Common myeloid progenitor, CD34-positive (primary cell): Measurements from ENCODE around the gene MGAT5B.

ENCODE experiments used
- CTCF ChIA-PET: fragments of 350-600 bp; sonication (Branson Sonifier 250); formaldehyde crosslinking; loops from one replicate; lab custom pipeline; 2021; ENCODE audit warnings: antibody characterized with exemption; lab: Charles Lee
- POLR2A ChIA-PET: fragments of 350-600 bp; sonication (Branson Sonifier 250); formaldehyde crosslinking; loops from one replicate; lab custom pipeline; 2021; ENCODE audit warnings: antibody characterized with exemption; lab: Charles Lee
- DNase-seq, 3 donors: peaks; one replicate each; pipeline versions ENCODE4 v3.0.0 to v3.0.0-alpha.2; 2013
- H3K27ac ChIP-seq, 2 experiments: 1 replicate in 1 of 2; 2 replicates in 1 of 2; pipeline ENCODE4 v1.7.0; 2013; ENCODE audit warnings: inconsistent platforms in 2 of 2, low read length in 2 of 2, mild to moderate bottlenecking in 2 of 2, low read depth in 1 of 2, moderate library complexity in 1 of 2; ENCODE audit not compliant: severe bottlenecking in 2 of 2, insufficient read depth in 1 of 2, poor library complexity in 1 of 2
- H3K27me3 ChIP-seq, 5 experiments: replicated peaks in 2 of 5; 1 replicate in 3 of 5; 2 replicates in 2 of 5; pipeline versions ENCODE4 v1.6.1 to v1.7.0; 2013; ENCODE audit warnings: low read length in 4 of 5, mild to moderate bottlenecking in 2 of 5, moderate library complexity in 2 of 5, inconsistent platforms in 1 of 5; ENCODE audit not compliant: insufficient read depth in 5 of 5, control insufficient read depth in 4 of 5
- H3K36me3 ChIP-seq, 4 experiments: 1 replicate in 2 of 4; 2 replicates in 2 of 4; pipeline versions ENCODE4 v1.6.1 to v1.7.0; 2013; ENCODE audit warnings: low read length in 3 of 4, control low read depth in 1 of 4, mild to moderate bottlenecking in 1 of 4; ENCODE audit not compliant: control insufficient read depth in 4 of 4, insufficient read depth in 4 of 4
- H3K4me1 ChIP-seq, 4 experiments: 1 replicate in 3 of 4; 2 replicates in 1 of 4; pipeline versions ENCODE4 v1.6.1 to v1.7.1; 2013; ENCODE audit warnings: low read length in 3 of 4, mild to moderate bottlenecking in 3 of 4, control low read depth in 1 of 4, inconsistent platforms in 1 of 4, moderate library complexity in 1 of 4; ENCODE audit not compliant: control insufficient read depth in 4 of 4, insufficient read depth in 4 of 4; ENCODE audit errors: control extremely low read depth in 1 of 4
- H3K4me3 ChIP-seq, 7 experiments: 1 replicate in 4 of 7; 2 replicates in 3 of 7; pipeline versions ENCODE4 v1.5.1 to v1.7.0; 2013; ENCODE audit warnings: mild to moderate bottlenecking in 7 of 7, low read length in 6 of 7, moderate library complexity in 6 of 7, inconsistent platforms in 2 of 7, low read depth in 2 of 7, control low read depth in 1 of 7; ENCODE audit not compliant: insufficient read depth in 4 of 7, control insufficient read depth in 1 of 7; ENCODE audit errors: extremely low read depth in 1 of 7
- H3K9me3 ChIP-seq, 5 experiments: 1 replicate in 4 of 5; 2 replicates in 1 of 5; pipeline versions ENCODE4 v1.6.1 to v1.7.1; 2013; ENCODE audit warnings: low read length in 4 of 5, mild to moderate bottlenecking in 2 of 5, inconsistent platforms in 1 of 5, low read depth in 1 of 5, moderate library complexity in 1 of 5; ENCODE audit not compliant: control insufficient read depth in 4 of 5, insufficient read depth in 2 of 5; ENCODE audit errors: control extremely low read depth in 1 of 5
- WGBS: methylation state at CpG from one replicate; pipeline ENCODE4 v1.1.5; 2013; ENCODE audit not compliant: insufficient coverage; 5-methylcytosine and 5-hydroxymethylcytosine counted together

The MGAT5B gene

GRCh38 chr17:76922967-76923366 lies 54.8 kb downstream of the MGAT5B start:
- H3K9me3 ChIP-seq: no peaks in the 10 kb centered on the region
- POLR2A ChIA-PET: interaction anchor here (1.2 kb wide), 1 partner anchor 11 kb away, joined by 3 read pairs; no protein-coding TSS in a partner anchor
- WGBS: 89% methylated on average over 13 of the region's 13 CpGs
- CTCF ChIA-PET: interaction anchor here (1.4 kb wide), 1 partner anchor 10 kb away, joined by 4 read pairs; no protein-coding TSS in a partner anchor
- peaks cover 0 to 17% (median 2%) of the 10 kb centered on the region in 5 experiments for H3K27me3 ChIP-seq
- no peaks in the 10 kb centered on the region for H3K36me3 ChIP-seq
- DNase-seq: no peak
- no peak overlapping the region for H3K27ac ChIP-seq
- peaks cover 0 to 4% (median 2%) of the 10 kb centered on the region in 4 experiments for H3K4me1 ChIP-seq
- H3K4me3 ChIP-seq: no peak overlapping the region

GRCh38 chr17:76923491-76923890 lies 55.3 kb downstream of the MGAT5B start:
- H3K4me3 ChIP-seq: no peak overlapping the region
- H3K36me3 ChIP-seq: no peaks in the 10 kb centered on the region
- no peak overlapping the region for H3K27ac ChIP-seq
- H3K27me3 ChIP-seq: peaks cover 0 to 12% (median 0%) of the 10 kb centered on the region in 5 experiments
- no peak for DNase-seq
- no peaks in the 10 kb centered on the region for H3K9me3 ChIP-seq
- CTCF ChIA-PET: interaction anchor here (1.4 kb wide), 1 partner anchor 11 kb away, joined by 4 read pairs; no protein-coding TSS in a partner anchor
- H3K4me1 ChIP-seq: peaks cover 0 to 4% (median 2%) of the 10 kb centered on the region in 4 experiments
- WGBS: 94% methylated on average over 7 of the region's 13 CpGs
- POLR2A ChIA-PET: interaction anchor here (1.2 kb wide), 1 partner anchor 10 kb away, joined by 3 read pairs; no protein-coding TSS in a partner anchor

GRCh38 chr17:76924345-76925342 lies 56.4 kb downstream of the MGAT5B start:
- Histone ChIP-seq H3K9me3 (no peaks in the 10 kb centered on the region), H3K27me3 (peaks cover 0 to 8% (median 0%) of the 10 kb centered on the region in 5 experiments), H3K4me1 (peaks cover 0 to 4% (median 2%) of the 10 kb centered on the region in 4 experiments), H3K27ac (no peak overlapping the region), H3K4me3 (no peak overlapping the region), H3K36me3 (no peaks in the 10 kb centered on the region)
- CTCF ChIA-PET: interaction anchor here (1.0 to 1.4 kb wide), 2 partner anchors 12 to 71 kb away, joined by 3 to 4 read pairs; no protein-coding TSS in a partner anchor
- POLR2A ChIA-PET: no interaction called here
- peak in 2 of 3 donors; percentile 10 for DNase-seq
- WGBS: 95% methylated on average over 25 of the region's 32 CpGs

- H3K27ac ChIP-seq: no peak overlapping the region
- no peaks in the 10 kb centered on the region for H3K36me3 ChIP-seq
- H3K9me3 ChIP-seq: no peaks in the 10 kb centered on the region
- ChIA-PET CTCF (no interaction called here), POLR2A (no interaction called here)
- H3K4me1 ChIP-seq: peaks cover 0 to 4% (median 2%) of the 10 kb centered on the region in 4 experiments
- DNase-seq: no peak
- peaks cover 0 to 2% (median 0%) of the 10 kb centered on the region in 5 experiments for H3K27me3 ChIP-seq
- 26% methylated on average over 6 of the region's 8 CpGs for WGBS
- H3K4me3 ChIP-seq: no peak overlapping the region
Measured at GRCh38 chr17:76925441-76925891, 57.3 kb downstream of the MGAT5B start.

- no peaks in the 10 kb centered on the region for H3K9me3 ChIP-seq
- POLR2A ChIA-PET: no interaction called here
- H3K36me3 ChIP-seq: no peaks in the 10 kb centered on the region
- H3K4me3 ChIP-seq: no peak overlapping the region
- CTCF ChIA-PET: no interaction called here
- H3K27ac ChIP-seq: no peak overlapping the region
- peaks cover 0 to 4% (median 2%) of the 10 kb centered on the region in 4 experiments for H3K4me1 ChIP-seq
- WGBS: over 99% methylated on average over 12 of the region's 17 CpGs
- DNase-seq: no peak
- H3K27me3 ChIP-seq: no peaks in the 10 kb centered on the region
Measured at GRCh38 chr17:76926237-76926866, 58.1 kb downstream of the MGAT5B start.

GRCh38 chr17:76927577-76927976 lies 59.4 kb downstream of the MGAT5B start:
- no peak overlapping the region for H3K4me3 ChIP-seq
- WGBS: 98% methylated on average over 12 of the region's 12 CpGs
- CTCF ChIA-PET: interaction anchor here (1.2 kb wide), 1 partner anchor 60 kb away, joined by 3 read pairs; the partner anchor contains the start of gene MGAT5B

More at GRCh38 chr17:76927577-76927976, 59.4 kb downstream of the MGAT5B start:
- Histone ChIP-seq H3K36me3 (no peaks in the 10 kb centered on the region), H3K4me1 (peaks cover 0 to 4% (median 2%) of the 10 kb centered on the region in 4 experiments), H3K9me3 (no peaks in the 10 kb centered on the region), H3K27ac (no peak overlapping the region), H3K27me3 (no peaks in the 10 kb centered on the region)
- DNase-seq: no peak
- POLR2A ChIA-PET: no interaction called here
